ENCODE results near the gene YES1. TPM values are rescaled to one million over a fixed set of nuclear protein-coding genes. Genes with fewer than 3 reads are reported as not detected.

Gene YES1
- total and polyA plus RNA-seq, 2 of the 8 experiments (the other 6 are each of a cell fraction or from before 2014, with no cell fraction given): 14.8 to 94.3 TPM

DNA sequence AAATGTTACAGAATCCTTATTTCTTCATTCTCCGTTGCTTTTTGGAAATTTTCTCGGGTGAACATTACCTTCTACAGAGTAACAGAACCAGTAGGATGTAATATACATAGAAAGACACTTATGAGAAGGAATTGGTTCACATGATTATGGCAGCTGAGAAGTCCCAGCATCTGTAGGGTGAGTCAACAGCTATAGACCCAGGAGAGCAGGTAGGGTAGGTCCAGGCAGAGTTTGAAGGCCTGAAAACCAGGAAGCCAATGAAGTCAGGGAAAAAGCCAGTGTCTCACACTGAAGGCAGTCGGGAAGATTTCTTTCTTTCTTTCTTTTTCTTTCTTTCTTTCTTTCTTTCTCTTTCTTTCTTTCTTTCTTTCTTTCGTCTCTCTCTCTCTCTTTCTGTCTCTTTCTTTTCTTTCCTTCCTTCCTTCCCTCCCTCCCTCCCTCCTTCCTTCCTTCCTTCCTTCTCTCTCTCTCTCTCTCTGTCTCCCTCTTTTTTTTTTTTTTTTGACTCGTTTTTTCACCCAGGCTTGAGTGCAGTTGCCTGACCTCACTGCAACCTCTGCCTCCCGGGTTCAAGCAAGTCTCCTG is 15.1 kb upstream of the YES1 start:
- H2AK5ac ChIP-seq (ENCODE audit: low read depth, low read length): no peak overlapping the region
- H3K4me2 ChIP-seq (ENCODE audit: insufficient read depth in 1 of 2, low read depth in 2 of 2, low read length in 2 of 2): no peak overlapping the region
- H3K4ac ChIP-seq (replicated peaks; ENCODE audit: insufficient read length, low read depth, low read length): no peak overlapping the region
- H2BK5ac ChIP-seq (ENCODE audit: low read depth, low read length): no peak overlapping the region
- no peak for TF ChIP-seq SAP30 (IDR thresholded peaks at IDR 0.05; ENCODE audit: insufficient read depth, insufficient replicate concordance, low read length)
- TF ChIP-seq EZH2 (IDR thresholded peaks at IDR 0.05; ENCODE audit: low read depth, low read length, severe bottlenecking): no peak
- TF ChIP-seq, protein P1, sequence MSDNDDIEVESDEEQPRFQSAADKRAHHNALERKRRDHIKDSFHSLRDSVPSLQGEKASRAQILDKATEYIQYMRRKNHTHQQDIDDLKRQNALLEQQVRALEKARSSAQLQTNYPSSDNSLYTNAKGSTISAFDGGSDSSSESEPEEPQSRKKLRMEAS (IDR thresholded peaks at IDR 0.05): no peak
- no peak for TF ChIP-seq TBP (IDR thresholded peaks at IDR 0.05; ENCODE audit: low read depth, low read length)
- TF ChIP-seq GTF2F1 (IDR thresholded peaks at IDR 0.05; ENCODE audit: borderline replicate concordance, low read depth, low read length): no peak
- no peak for TF ChIP-seq BCL11A (IDR thresholded peaks at IDR 0.05; ENCODE audit: low read depth in 2 of 2, low read length in 2 of 2)
- TF ChIP-seq PHF8 (conservative IDR thresholded peaks at IDR 0.05; ENCODE audit: low read depth, low read length): no peak
- no peak for TF ChIP-seq TEAD4 (IDR thresholded peaks at IDR 0.05; ENCODE audit: low read depth, low read length)
- TF ChIP-seq TCF12 (IDR thresholded peaks at IDR 0.05; ENCODE audit: low read depth, low read length): no peak
- no peak for TF ChIP-seq GABPA (IDR thresholded peaks at IDR 0.05; ENCODE audit: borderline replicate concordance, insufficient read depth, low read length)
- TF ChIP-seq, protein P2, sequence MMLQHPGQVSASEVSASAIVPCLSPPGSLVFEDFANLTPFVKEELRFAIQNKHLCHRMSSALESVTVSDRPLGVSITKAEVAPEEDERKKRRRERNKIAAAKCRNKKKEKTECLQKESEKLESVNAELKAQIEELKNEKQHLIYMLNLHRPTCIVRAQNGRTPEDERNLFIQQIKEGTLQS (IDR thresholded peaks at IDR 0.05; ENCODE audit: insufficient read depth, low read depth, low read length): no peak
- no peak for TF ChIP-seq HDAC6 (IDR thresholded peaks at IDR 0.05; ENCODE audit: low read depth, low read length)
- ChIA-PET POLR2A (ENCODE audit: partially characterized antibody) (no interaction called here), CTCF (ENCODE audit: partially characterized antibody) (interaction anchor here (2.1 to 2.9 kb wide), 2 partner anchors 12 to 85 kb away, joined by 6 to 12 read pairs; no protein-coding TSS in a partner anchor)
- H3K9ac ChIP-seq (replicated peaks in 1 of 4; ENCODE audit: extremely low read depth in 1 of 4, low read depth in 3 of 4, low read length in 3 of 4): no peak overlapping the region
- no peaks in the 10 kb centered on the region for H4K20me1 ChIP-seq (replicated peaks in 1 of 2; ENCODE audit: control insufficient read depth in 1 of 2, insufficient read depth in 2 of 2, low read length in 2 of 2)
- H3K14ac ChIP-seq (ENCODE audit: insufficient read length): no peak overlapping the region
- no peak overlapping the region for H3K27ac ChIP-seq (ENCODE audit: low read depth, low read length)
- H2BK15ac ChIP-seq (ENCODE audit: low read length): no peak overlapping the region
- no peaks in the 10 kb centered on the region for H3K23me2 ChIP-seq (ENCODE audit: low read depth, low read length)
- no peak overlapping the region for H2BK120ac ChIP-seq (replicated peaks; ENCODE audit: low read depth, low read length)
- no peak overlapping the region for H3K18ac ChIP-seq (ENCODE audit: extremely low read depth, low read length)
- H2AFZ ChIP-seq (ENCODE audit: low read length): no peak overlapping the region
- no peak overlapping the region for H4K8ac ChIP-seq (ENCODE audit: extremely low read depth, insufficient read depth, low read length)
- no peaks in the 10 kb centered on the region for H3K36me3 ChIP-seq (ENCODE audit: control insufficient read depth in 2 of 4, insufficient read depth in 4 of 4, low read length in 3 of 4)
- H3K4me1 ChIP-seq (replicated peaks in 1 of 4; ENCODE audit: control insufficient read depth in 3 of 4, insufficient read depth in 4 of 4, low read length in 3 of 4): peaks cover 0 to 6% (median 2%) of the 10 kb centered on the region in 4 experiments; a peak in 3 of 7 replicates
- no peak overlapping the region for H3K23ac ChIP-seq (ENCODE audit: insufficient read length)
- H3K79me2 ChIP-seq (ENCODE audit: control insufficient read depth in 1 of 2, insufficient read depth in 2 of 2, low read length in 2 of 2): no peaks in the 10 kb centered on the region
- no peak overlapping the region for H4K5ac ChIP-seq (ENCODE audit: insufficient read length, low read depth, low read length)
- H3K27me3 ChIP-seq (replicated peaks in 1 of 4; ENCODE audit: control insufficient read depth in 3 of 4, extremely low read depth in 1 of 4, insufficient read depth in 3 of 4, low read length in 3 of 4): no peaks in the 10 kb centered on the region
- no peak overlapping the region for H3K56ac ChIP-seq (replicated peaks; ENCODE audit: insufficient read length, low read depth, low read length)
- H3K79me1 ChIP-seq (ENCODE audit: low read depth, low read length): no peaks in the 10 kb centered on the region
- whole genome bisulfite sequencing, 2 experiments (ENCODE audit: extremely low coverage in 1 of 2, insufficient coverage in 1 of 2, insufficient read length in 1 of 2, insufficient replicate concordance in 2 of 2, low coverage in 1 of 2, low lambda C conversion rate in 2 of 2, missing lambda C conversion rate in 1 of 2): 77% methylated on average over 4 of the region's 6 CpGs; no CpG with 5 or more reads in 1 of the 2 experiments
- no peak overlapping the region for H2BK12ac ChIP-seq (ENCODE audit: low read depth, low read length)
- no peak overlapping the region for H3K4me3 ChIP-seq (ENCODE audit: extremely low read depth in 1 of 4, insufficient read depth in 2 of 4, low read depth in 3 of 4, low read length in 4 of 4)
- no peaks in the 10 kb centered on the region for H3K9me3 ChIP-seq (ENCODE audit: insufficient read depth in 2 of 2, low read depth in 1 of 2, low read length in 1 of 2)
- no peak for FAIRE-seq
- H2BK20ac ChIP-seq (ENCODE audit: low read length): no peak overlapping the region
- no peak for DNase-seq (ENCODE audit: low read depth in 1 of 2, low spot score in 2 of 2)
- no peak overlapping the region for H4K91ac ChIP-seq (replicated peaks; ENCODE audit: insufficient read length, low read length)
